T-helper 1 cell treated with Interleukin-12 subunit alpha and Interleukin-12 subunit beta and Interleukin-4 antibody, amounts not matched to agents 30 ng/mL and 1 ng/mL, for 36 hours (primary cell): ENCODE data around the gene ADAT3. TPM values are rescaled to one million over a fixed set of nuclear protein-coding genes. Genes with fewer than 3 reads are reported as not detected.

Experiments
- intact Hi-C: fragments of 100-400 bp; cut with micrococcal nuclease; formaldehyde crosslinking; loops from one replicate; pipeline ENCODE4 v1.15.1; 2024
- total RNA-seq: library from RNA; stranded (reverse); gene quantifications from 2 replicates; pipeline ENCODE4 v1.2.3, GENCODE V29; 2022

ADAT3 gene
- total RNA-seq, 1 donor from 2014 or later: 10.5 TPM

DNA sequence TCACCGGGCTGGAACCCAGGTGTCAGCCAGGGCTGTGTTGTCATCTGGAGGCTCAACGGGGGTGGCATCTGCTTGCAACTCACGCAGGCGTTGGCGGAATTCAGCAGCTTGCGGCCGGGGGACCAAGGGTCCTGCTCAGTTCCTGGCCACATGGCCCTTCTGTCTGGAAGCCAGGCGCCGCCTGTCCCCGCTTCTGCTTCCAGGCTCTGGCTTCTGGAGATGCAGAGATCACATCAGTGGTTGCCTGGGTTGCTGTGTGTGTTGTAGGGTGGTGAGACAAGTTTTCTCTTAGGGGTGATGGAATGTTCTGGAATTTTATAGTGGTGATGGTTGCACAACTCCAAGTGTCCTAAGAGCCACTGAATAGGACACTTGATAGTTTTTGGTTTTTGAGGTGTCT is 5.0 kb downstream of the ADAT3 start:
- intact Hi-C loops: no loop called here

- intact Hi-C loops: no loop called here
These were observed 5.9 kb downstream of the ADAT3 start for GRCh38 chr19:1911098-1911497.

DNA sequence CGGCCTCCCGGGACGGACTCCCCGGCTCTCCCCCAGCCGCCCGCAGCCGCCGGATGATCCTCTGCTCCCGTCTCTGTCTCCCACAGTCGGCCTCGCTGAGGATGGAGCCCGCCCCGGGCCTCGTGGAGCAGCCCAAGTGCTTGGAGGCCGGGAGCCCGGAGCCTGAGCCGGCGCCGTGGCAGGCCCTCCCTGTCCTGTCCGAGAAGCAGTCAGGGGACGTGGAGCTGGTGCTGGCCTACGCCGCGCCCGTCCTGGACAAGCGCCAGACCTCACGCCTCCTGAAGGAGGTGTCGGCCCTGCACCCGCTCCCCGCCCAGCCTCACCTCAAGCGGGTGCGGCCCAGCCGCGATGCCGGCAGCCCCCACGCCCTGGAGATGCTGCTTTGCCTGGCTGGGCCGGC is 6.8 kb downstream of the ADAT3 start:
- intact Hi-C loops: no loop called here

DNA sequence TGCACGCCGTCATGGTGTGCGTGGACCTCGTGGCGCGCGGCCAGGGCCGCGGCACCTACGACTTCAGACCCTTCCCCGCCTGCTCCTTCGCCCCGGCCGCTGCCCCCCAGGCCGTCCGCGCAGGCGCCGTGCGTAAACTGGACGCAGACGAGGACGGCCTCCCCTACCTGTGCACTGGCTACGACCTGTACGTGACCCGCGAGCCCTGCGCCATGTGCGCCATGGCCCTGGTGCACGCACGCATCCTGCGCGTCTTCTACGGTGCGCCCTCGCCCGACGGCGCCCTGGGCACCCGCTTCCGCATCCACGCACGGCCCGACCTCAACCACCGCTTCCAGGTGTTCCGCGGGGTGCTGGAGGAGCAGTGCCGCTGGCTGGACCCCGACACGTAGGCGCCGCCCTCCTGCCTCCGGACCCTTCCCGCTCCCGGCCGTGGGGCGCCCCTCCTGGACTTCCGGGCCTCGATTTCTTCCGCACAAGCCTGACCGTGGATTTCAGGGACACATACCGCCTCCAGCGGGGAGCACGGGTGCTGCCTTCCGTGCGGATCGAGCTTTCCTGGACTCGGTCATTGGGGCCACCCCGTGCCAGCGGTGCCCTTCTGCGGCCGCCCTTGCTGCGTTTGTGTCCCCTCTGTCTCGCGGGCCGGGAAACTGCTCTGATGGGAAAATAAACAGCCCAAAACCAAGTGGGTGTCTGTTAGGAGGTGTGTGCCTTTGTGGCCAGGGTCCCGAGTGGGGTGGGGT is 7.7 kb downstream of the ADAT3 start:
- intact Hi-C loops: no loop called here

DNA sequence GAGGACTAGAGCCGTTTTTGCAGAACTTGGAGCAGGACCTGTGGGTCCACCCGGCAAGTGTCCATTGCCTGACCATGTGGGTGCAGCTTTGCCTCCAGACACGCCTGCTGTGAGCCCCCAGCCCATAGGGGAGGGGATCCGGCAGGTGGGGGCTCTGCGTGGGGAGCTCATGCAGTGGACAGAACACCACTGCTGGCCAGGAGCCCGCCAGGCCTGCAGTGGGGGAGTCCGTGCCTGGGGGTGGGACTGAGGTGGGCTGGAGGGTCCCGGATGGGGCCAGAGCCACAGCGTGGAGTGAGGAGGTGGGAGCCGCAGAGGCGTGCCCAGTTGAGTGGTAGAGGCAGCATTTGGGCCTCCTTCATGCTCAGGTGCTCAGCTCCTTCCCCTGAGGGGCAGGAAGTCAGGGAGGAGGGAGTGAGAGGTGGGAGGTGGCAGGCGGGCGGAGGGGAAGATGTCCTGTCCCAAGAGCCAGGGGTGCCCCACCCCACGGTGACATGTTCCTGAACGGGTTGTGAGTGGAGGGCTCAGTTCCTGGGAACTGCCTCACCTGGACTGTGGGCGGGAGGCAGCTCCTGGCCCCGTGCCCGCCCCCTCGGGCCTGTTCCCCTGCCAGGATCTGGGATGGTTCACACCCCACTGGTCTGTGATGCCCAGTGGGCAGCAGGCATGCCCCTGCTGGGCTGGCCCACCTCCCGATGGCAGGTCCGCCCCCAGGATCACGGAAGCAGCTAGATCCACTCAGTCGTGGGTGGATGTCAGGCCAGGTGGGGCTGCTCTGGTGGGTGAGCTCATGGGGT is 8.8 kb downstream of the ADAT3 start:
- intact Hi-C loops: no loop called here

- intact Hi-C loops: no loop called here
These were observed 9.7 kb downstream of the ADAT3 start for GRCh38 chr19:1914826-1915341.

GRCh38 chr19:1917146-1917545 is 11.9 kb downstream of the ADAT3 start:
- intact Hi-C loops: no loop called here

- intact Hi-C loops: no loop called here
These were observed 12.7 kb downstream of the ADAT3 start for GRCh38 chr19:1917926-1918325.

- intact Hi-C loops: no loop called here
These were observed 13.8 kb downstream of the ADAT3 start for GRCh38 chr19:1918975-1919374.

- intact Hi-C loops: no loop called here
These were observed 15.4 kb downstream of the ADAT3 start for GRCh38 chr19:1920644-1921043.

GRCh38 chr19:1921326-1921725 is 16.1 kb downstream of the ADAT3 start:
- intact Hi-C loops: no loop called here

DNA sequence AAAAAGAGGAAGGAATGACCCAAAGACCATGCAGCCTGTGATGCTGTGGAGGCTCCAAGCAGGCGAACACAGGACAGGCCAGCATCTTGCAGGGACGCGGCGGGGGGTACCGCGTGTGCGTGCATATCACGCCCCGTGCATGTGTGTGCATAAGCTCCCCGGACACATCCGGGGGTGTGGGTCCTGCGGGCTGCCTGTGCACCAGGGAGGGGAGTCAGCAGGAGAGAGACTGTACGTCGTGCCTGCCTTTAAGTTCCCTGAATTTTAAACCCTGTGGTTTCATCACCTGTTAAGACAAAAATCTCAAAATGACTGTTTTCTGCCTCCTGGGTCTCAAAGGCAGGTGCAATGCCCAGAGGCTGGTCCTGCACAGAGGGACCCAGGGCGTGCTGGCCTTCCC is 16.6 kb downstream of the ADAT3 start:
- intact Hi-C loops: no loop called here

GRCh38 chr19:1922803-1923202 is 17.6 kb downstream of the ADAT3 start:
- intact Hi-C loops: no loop called here

DNA sequence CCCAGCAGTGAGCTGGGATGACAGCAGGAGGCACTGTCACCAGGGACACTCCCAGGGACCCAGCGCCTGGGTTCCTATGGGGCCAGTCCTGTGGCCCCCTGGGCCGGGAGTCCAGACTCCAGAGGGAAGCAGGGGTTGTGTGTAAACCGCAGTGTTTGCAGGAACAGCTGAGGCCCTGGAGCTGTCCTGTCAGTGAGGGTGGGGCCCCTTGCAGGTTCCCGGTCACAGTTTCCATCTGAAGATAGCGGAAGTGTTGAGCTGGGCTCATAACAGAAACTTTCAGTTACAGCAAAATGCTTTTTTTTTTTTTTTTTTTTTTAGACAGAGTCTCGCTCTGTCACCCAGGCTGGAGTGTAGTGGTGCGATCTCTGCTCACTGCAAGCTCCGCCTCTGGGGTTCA is 18.1 kb downstream of the ADAT3 start:
- intact Hi-C loops: no loop called here

DNA sequence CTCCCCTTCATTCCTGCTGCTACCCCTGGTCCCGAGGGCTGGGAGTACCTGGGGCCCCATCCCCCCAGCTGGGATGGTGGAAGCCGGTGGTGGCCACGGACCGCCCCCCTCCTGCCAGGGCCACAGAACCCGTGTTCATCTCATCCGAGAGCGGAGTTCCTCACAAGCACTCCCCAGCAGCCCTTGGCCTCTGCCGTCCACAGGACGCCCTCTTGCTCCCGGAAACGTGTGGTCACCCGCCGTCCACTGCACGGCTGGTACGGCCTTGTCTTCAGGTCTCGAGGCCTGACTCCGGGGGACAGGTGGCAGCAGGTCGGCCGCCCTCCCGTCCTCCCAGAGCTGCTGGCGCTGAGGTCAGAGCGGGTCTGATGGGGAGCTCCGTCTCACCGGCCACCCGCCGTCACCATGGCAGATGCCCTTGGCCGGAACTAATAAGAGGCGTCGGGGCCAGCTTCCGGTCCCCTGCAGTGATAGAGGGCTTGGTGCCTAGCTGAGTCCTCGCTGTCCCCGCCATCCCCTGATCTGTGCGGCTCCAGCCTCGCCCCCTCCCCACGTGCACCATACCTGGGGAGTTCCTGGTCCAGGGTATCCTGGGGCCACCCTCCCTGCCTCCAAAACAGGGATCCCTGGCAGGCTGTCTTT is 19.2 kb downstream of the ADAT3 start:
- intact Hi-C loops: no loop called here

DNA sequence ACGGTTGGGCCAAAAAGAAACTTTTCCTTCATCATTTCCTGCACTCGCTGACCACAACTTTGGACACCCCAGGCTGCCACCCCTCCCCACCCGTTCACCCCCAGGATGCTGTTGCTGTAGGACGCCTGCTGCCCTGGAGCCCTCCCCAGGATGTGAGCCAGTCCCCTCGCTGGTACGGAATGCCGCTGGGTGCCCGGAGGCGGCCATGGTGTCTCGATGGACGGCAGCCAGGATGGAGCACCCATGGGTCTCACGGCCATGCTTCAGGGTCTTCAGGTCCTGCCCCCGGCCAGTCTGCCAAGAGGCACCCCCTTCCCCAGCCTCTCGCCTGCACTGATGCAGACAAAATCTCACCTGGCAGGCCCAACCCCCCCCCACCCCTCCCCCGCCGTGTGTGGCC is 20.3 kb downstream of the ADAT3 start:
- intact Hi-C loops: loop anchor here (5.0 kb wide), 1 partner anchor 157 kb away; no protein-coding TSS in a partner anchor

GRCh38 chr19:1929021-1929742 is 24.0 kb downstream of the ADAT3 start:
- intact Hi-C loops: loop anchor here (1.0 to 5.0 kb wide), 3 partner anchors 24 to 153 kb away; partner anchors contain the start of genes ADAT3 and SCAMP4

DNA sequence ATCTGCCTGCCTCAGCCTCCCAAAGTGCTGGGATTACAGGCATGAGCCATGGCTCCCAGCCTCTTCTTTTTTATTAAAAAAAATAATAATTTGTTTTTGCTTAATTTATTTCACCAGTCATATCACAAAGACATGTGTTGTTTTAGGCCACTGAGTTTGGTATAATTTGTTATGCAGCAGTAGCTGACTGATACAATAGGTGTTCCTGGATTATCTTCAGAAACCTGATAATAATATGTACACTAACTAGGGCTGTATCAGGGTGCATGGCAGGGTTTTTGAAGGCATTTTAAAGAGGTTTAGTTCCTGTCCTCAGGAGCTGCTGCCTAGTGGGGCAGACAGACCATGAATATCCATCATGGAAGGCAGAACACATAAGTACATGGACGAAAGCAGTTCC is 26.2 kb downstream of the ADAT3 start:
- intact Hi-C loops: no loop called here

- intact Hi-C loops: no loop called here
These were observed 27.2 kb downstream of the ADAT3 start for GRCh38 chr19:1932395-1932794.

DNA sequence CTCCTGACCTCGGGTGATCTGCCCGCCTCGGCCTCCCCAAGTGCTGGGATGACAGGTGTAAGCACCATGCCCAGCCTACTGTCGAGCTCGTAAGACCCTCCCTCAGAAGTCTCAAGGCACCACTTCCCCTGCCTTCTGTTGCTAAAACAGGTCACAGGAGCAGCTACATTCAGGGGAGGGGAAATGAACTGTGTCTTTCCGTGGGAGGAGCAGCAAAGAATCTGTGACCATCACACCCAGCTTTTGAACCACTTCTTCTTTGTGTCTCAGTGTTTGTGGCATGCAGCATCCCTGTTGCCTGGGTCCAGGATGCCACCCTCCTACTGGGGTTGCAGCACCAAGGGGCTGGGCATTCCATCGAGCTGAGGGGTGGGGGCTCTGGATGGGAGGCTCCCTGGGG is 28.0 kb downstream of the ADAT3 start:
- intact Hi-C loops: no loop called here

- intact Hi-C loops: no loop called here
These were observed 28.7 kb downstream of the ADAT3 start for GRCh38 chr19:1933942-1934341.
